ENCODE results near the gene CSNK1A1.
"Not testable (repeated sequence)": the region's sequence is repeated elsewhere in the genome, so short reads cannot be mapped to it uniquely, and the experiment has no call there.

CSNK1A1 gene

GRCh38 chr5:149537374-149537975 lies 13.8 kb downstream of the CSNK1A1 start:
- Histone ChIP-seq H3K27me3 (ENCODE audit: insufficient read depth, low read length) (no peaks in the 10 kb centered on the region), H3K9me3 (ENCODE audit: low read length) (peaks cover 5% of the 10 kb centered on the region), H3K36me3 (ENCODE audit: insufficient read depth, low read length) (peaks cover 57% of the 10 kb centered on the region), H2AFZ (ENCODE audit: low read depth, low read length) (no peak overlapping the region), H3K4me3 (ENCODE audit: low read length) (no peak overlapping the region), H3K4me1 (ENCODE audit: insufficient read depth, low read length) (no peaks in the 10 kb centered on the region)

DNA sequence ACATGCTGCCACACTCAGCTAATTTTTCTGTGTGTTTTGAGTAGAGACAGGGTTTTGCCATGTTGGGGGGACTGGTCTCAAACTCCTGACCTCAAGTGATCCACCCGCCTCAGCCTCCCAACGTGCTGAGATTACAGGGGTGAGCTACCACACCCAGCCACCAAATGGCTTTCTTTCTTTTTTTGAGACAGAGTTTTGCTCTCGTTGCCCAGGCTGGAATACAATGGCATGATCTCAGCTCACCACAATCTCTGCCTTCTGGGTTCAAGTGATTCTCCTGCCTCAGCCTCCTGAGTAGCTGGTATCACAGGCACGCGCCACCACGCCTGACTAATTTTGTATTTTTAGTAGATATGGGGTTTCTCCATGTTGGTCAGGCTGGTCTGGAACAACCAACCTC lies 15.5 kb downstream of the CSNK1A1 start:
- H2AFZ ChIP-seq (ENCODE audit: low read depth, low read length); H3K4me1 ChIP-seq (ENCODE audit: insufficient read depth, low read length); H3K27me3 ChIP-seq (ENCODE audit: insufficient read depth, low read length); H3K9me3 ChIP-seq (ENCODE audit: low read length); H3K4me3 ChIP-seq (ENCODE audit: low read length): not testable (repeated sequence)
- H3K36me3 ChIP-seq (ENCODE audit: insufficient read depth, low read length), result peaks cover 56% of the 10 kb centered on the region

- H3K4me3 ChIP-seq (ENCODE audit: low read length), result no peak overlapping the region
- no peaks in the 10 kb centered on the region for H3K27me3 ChIP-seq (ENCODE audit: insufficient read depth, low read length)
- peaks cover 44% of the 10 kb centered on the region for H3K36me3 ChIP-seq (ENCODE audit: insufficient read depth, low read length)
- H2AFZ ChIP-seq (ENCODE audit: low read depth, low read length), result no peak overlapping the region
- no peaks in the 10 kb centered on the region for H3K4me1 ChIP-seq (ENCODE audit: insufficient read depth, low read length)
- no peaks in the 10 kb centered on the region for H3K9me3 ChIP-seq (ENCODE audit: low read length)
These were observed 18.8 kb downstream of the CSNK1A1 start for GRCh38 chr5:149532413-149532812.

GRCh38 chr5:149529463-149529862 lies 21.8 kb downstream of the CSNK1A1 start:
- Histone ChIP-seq H3K4me1 (ENCODE audit: insufficient read depth, low read length) (no peaks in the 10 kb centered on the region), H3K36me3 (ENCODE audit: insufficient read depth, low read length) (peaks cover 35% of the 10 kb centered on the region), H2AFZ (ENCODE audit: low read depth, low read length) (no peak overlapping the region), H3K9me3 (ENCODE audit: low read length) (no peaks in the 10 kb centered on the region), H3K27me3 (ENCODE audit: insufficient read depth, low read length) (no peaks in the 10 kb centered on the region), H3K4me3 (ENCODE audit: low read length) (no peak overlapping the region)

DNA sequence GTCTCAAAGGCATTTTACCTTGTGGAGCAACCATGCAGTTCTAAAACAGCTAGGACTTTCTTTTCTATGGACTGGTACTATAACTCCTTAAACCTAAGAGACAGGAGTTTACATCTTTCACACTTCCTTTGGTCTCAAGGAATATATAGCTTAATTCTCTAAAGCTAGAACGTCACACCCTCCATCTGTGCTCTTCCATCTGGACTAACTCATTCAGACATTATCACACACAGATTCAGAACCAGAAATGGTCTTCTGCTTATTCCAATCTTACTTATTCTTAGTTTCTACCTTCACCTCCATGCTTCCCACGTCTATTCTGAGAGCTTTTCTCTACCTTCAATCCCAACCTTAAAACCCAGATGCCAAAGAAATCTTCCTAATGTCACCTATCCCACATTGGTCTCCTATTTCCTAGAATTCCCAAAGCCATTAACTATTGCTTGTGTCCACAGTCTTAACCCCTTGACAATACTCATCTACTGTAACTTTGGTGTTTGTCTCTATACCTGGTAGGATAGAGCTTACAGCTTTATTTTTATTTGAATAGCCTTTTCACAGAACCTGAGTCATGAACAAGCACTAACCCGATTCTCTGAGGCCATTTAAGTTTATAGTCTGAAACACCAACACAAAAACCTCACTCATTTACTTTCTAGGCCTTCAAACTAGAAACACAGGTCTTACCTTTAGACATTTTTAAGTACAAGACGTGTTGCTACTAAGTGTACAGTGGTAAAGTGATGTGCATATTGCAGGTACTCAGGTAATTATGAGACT lies 22.8 kb downstream of the CSNK1A1 start:
- H3K9me3 ChIP-seq (ENCODE audit: low read length), result no peaks in the 10 kb centered on the region
- H3K36me3 ChIP-seq (ENCODE audit: insufficient read depth, low read length), result peaks cover 45% of the 10 kb centered on the region
- no peaks in the 10 kb centered on the region for H3K27me3 ChIP-seq (ENCODE audit: insufficient read depth, low read length)
- no peak overlapping the region for H3K4me3 ChIP-seq (ENCODE audit: low read length)
- no peaks in the 10 kb centered on the region for H3K4me1 ChIP-seq (ENCODE audit: insufficient read depth, low read length)
- H2AFZ ChIP-seq (ENCODE audit: low read depth, low read length), result no peak overlapping the region

GRCh38 chr5:149526845-149527590 lies 24.2 kb downstream of the CSNK1A1 start:
- H3K9me3 ChIP-seq (ENCODE audit: low read length), result no peaks in the 10 kb centered on the region
- no peak overlapping the region for H2AFZ ChIP-seq (ENCODE audit: low read depth, low read length)
- H3K27me3 ChIP-seq (ENCODE audit: insufficient read depth, low read length), result no peaks in the 10 kb centered on the region
- no peaks in the 10 kb centered on the region for H3K4me1 ChIP-seq (ENCODE audit: insufficient read depth, low read length)
- peaks cover 49% of the 10 kb centered on the region for H3K36me3 ChIP-seq (ENCODE audit: insufficient read depth, low read length)
- no peak overlapping the region for H3K4me3 ChIP-seq (ENCODE audit: low read length)

DNA sequence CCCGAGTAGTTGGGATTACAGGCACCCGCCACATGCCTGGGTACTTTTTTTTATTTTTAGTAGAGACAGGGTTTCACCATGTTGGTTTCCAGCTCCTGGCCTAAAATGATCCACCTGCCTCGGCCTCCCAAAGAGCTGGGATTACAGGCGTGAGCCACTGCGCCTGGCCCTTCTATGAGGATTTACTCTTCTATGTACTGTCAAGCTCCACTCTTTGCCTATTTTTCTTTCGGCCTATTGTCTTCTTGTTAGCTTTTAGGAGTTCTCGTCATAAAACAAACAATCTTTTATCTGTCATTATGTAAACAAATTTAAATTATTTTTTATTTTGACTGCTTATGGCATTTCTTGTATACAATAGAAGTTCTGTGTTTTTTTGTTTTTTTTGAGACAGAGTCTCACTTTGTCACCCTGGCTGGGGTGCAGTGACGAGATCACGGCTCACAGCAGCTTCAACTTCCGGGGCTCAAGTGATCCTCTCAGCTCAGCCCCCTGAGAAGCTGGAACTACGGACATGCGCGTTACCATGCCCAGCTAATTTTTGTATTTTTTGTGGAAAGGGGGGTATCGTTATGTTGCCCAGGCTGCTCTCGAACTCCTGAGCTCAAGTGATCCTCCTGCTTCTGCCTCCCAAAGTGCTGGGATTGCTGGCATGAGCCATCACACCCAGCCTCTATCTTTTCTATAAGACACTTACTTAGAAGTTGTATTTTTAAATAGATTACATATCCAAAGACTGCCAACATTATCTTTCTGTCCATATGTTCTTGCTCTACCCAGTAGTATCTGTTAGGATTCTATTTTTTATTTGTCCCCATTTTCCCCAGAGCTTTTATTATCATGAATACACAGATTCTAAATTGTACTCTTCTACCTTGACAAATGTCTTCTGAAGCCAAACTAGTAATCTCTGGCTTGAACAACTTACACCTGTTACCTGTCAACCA lies 29.2 kb downstream of the CSNK1A1 start:
- Histone ChIP-seq H3K27me3 (ENCODE audit: insufficient read depth, low read length) (no peaks in the 10 kb centered on the region), H2AFZ (ENCODE audit: low read depth, low read length) (no peak overlapping the region), H3K9me3 (ENCODE audit: low read length) (no peaks in the 10 kb centered on the region), H3K4me3 (ENCODE audit: low read length) (no peak overlapping the region), H3K4me1 (ENCODE audit: insufficient read depth, low read length) (peaks cover 12% of the 10 kb centered on the region), H3K36me3 (ENCODE audit: insufficient read depth, low read length) (peaks cover 73% of the 10 kb centered on the region)

GRCh38 chr5:149519601-149520000 lies 31.6 kb downstream of the CSNK1A1 start:
- no peak overlapping the region for H3K4me3 ChIP-seq (ENCODE audit: low read length)
- H3K36me3 ChIP-seq (ENCODE audit: insufficient read depth, low read length), result peaks cover 69% of the 10 kb centered on the region

GRCh38 chr5:149518620-149519019 lies 32.6 kb downstream of the CSNK1A1 start:
- no peaks in the 10 kb centered on the region for H3K27me3 ChIP-seq (ENCODE audit: insufficient read depth, low read length)
- H3K36me3 ChIP-seq (ENCODE audit: insufficient read depth, low read length), result peaks cover 61% of the 10 kb centered on the region
- no peaks in the 10 kb centered on the region for H3K9me3 ChIP-seq (ENCODE audit: low read length)
- H2AFZ ChIP-seq (ENCODE audit: low read depth, low read length), result no peak overlapping the region
- peaks cover 24% of the 10 kb centered on the region for H3K4me1 ChIP-seq (ENCODE audit: insufficient read depth, low read length)
- H3K4me3 ChIP-seq (ENCODE audit: low read length), result no peak overlapping the region

More at GRCh38 chr5:149519601-149520000, 31.6 kb downstream of the CSNK1A1 start:
- Histone ChIP-seq H3K4me1 (ENCODE audit: insufficient read depth, low read length) (peaks cover 24% of the 10 kb centered on the region), H3K9me3 (ENCODE audit: low read length) (no peaks in the 10 kb centered on the region), H3K27me3 (ENCODE audit: insufficient read depth, low read length) (no peaks in the 10 kb centered on the region), H2AFZ (ENCODE audit: low read depth, low read length) (no peak overlapping the region)

DNA sequence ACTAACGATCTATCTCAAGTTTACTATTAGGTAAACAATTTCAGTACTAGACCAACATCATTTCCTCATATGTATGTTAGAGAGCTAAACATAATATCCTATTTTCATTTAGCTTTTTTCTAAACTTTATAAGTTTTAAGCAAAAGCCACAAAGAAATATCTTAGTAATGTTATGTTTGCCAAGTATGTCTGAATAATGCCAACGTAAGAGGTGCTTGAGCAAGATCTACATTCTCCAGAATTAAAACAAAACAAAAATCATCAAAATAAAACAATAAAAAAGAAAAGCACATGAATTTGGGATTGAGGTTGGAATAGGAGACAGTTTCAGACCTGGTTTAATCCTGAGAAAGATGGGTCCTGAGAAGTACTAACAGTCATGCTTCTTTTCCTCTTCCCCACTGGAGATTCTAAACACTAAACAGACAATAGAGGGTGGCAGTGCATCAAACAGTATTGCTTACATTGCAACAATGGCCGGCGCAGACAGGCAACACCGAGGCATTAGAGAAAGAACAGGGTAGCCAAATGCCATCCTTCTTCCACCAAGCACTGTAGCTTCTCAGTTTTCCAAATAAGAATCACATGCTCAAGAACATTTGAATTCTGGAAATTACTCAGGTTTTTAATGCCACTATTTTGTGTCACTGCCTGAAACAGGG lies 33.6 kb downstream of the CSNK1A1 start:
- Histone ChIP-seq H2AFZ (ENCODE audit: low read depth, low read length) (no peak overlapping the region), H3K4me1 (ENCODE audit: insufficient read depth, low read length) (peaks cover 24% of the 10 kb centered on the region), H3K36me3 (ENCODE audit: insufficient read depth, low read length) (peaks cover 60% of the 10 kb centered on the region), H3K4me3 (ENCODE audit: low read length) (no peak overlapping the region), H3K9me3 (ENCODE audit: low read length) (no peaks in the 10 kb centered on the region), H3K27me3 (ENCODE audit: insufficient read depth, low read length) (no peaks in the 10 kb centered on the region)

DNA sequence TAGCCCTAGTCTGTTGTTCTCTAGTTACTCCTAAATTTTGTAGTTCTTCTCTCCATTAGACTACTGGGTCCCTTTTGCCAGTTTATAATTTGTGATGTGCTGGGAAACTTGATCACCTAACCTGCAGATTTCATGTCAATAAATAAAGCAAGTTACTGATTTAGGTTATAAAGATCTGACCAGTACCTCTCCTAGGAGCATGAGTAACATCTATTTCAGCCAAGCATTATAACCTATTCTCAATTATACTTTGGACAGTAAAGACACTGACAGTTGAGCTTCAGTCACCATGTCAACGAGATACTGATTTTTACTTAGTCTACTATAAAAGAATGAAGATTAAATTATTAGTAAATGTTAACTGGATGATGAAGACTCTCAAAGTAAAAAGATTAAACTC lies 36.7 kb downstream of the CSNK1A1 start:
- Histone ChIP-seq H2AFZ (ENCODE audit: low read depth, low read length) (no peak overlapping the region), H3K4me3 (ENCODE audit: low read length) (no peak overlapping the region), H3K36me3 (ENCODE audit: insufficient read depth, low read length) (peaks cover 64% of the 10 kb centered on the region), H3K9me3 (ENCODE audit: low read length) (no peaks in the 10 kb centered on the region), H3K27me3 (ENCODE audit: insufficient read depth, low read length) (no peaks in the 10 kb centered on the region), H3K4me1 (ENCODE audit: insufficient read depth, low read length) (peaks cover 22% of the 10 kb centered on the region)

DNA sequence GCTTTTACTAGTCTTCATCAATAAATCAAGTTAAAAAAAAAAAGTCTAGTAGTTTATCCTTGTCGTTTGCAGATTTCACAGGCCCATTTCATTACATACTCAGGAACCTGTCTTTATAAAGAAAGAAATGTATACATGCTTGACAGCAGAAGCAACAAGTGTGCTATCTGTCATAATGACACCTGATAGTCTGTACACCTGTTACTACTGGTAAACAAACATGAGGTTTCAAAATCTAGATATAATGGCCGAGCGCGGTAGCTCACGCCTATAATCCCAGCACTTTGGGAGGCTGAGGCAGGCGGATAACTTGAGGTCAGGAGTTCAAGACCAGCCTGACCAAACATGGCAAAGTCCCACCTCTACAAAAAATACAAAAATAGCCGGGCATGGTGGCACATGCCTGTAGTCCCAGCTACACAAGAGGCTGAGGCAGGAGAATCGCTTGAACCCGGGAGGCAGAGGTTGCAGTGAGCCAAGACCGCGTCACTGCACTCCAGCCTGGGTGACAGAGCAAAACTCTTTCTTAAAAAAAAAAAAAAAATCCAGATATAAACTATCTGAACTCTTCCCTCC lies 37.8 kb downstream of the CSNK1A1 start:
- not testable (repeated sequence) for H3K4me3 ChIP-seq (ENCODE audit: low read length); H3K9me3 ChIP-seq (ENCODE audit: low read length); H2AFZ ChIP-seq (ENCODE audit: low read depth, low read length); H3K27me3 ChIP-seq (ENCODE audit: insufficient read depth, low read length)
- Histone ChIP-seq H3K4me1 (ENCODE audit: insufficient read depth, low read length) (peaks cover 16% of the 10 kb centered on the region), H3K36me3 (ENCODE audit: insufficient read depth, low read length) (peaks cover 66% of the 10 kb centered on the region)

Measured in neuron (in vitro differentiated cells).